IPS DF 6.9 (cell line): ENCODE data around the gene CMPK2.
"Not testable (repeated sequence)": the region's sequence is repeated elsewhere in the genome, so short reads cannot be mapped to it uniquely, and the experiment has no call there.

Experiments used
- DNase-seq: peaks from one replicate; pipeline ENCODE4 v3.0.0-alpha.2; 2013; ENCODE audit warnings: low read depth, low spot score
- H3K27ac ChIP-seq: one replicate; pipeline ENCODE4 v1.5.1; 2013; ENCODE audit warnings: low read length, control low read depth
- H3K27me3 ChIP-seq: 2 replicates; pipeline ENCODE4 v1.6.1; 2013; ENCODE audit warnings: mild to moderate bottlenecking, low read length; ENCODE audit not compliant: control insufficient read depth, insufficient read depth
- H3K36me3 ChIP-seq: 2 replicates; pipeline ENCODE4 v1.6.1; 2013; ENCODE audit warnings: low read length; ENCODE audit not compliant: control insufficient read depth, insufficient read depth
- H3K4me1 ChIP-seq: 2 replicates; pipeline ENCODE4 v1.6.1; 2013; ENCODE audit warnings: low read length; ENCODE audit not compliant: control insufficient read depth, insufficient read depth
- H3K4me3 ChIP-seq: 2 replicates; pipeline ENCODE4 v1.5.1; 2013; ENCODE audit warnings: mild to moderate bottlenecking, low read length
- H3K9me3 ChIP-seq: 2 replicates; pipeline ENCODE4 v1.6.1; 2013; ENCODE audit warnings: low read length, inconsistent platforms; ENCODE audit not compliant: control insufficient read depth, insufficient read depth
- WGBS: extraction: QIAGEN DNeasy Blood & Tissue Kit; methylation state at CpG from one replicate; pipeline ENCODE4 v1.1.7; 2013; ENCODE audit warnings: mixed read lengths, missing lambda C conversion rate; ENCODE audit not compliant: insufficient read length, insufficient coverage; 5-methylcytosine and 5-hydroxymethylcytosine counted together

Gene CMPK2

GRCh38 chr2:6864231-6864754 is 1.4 kb downstream of the CMPK2 start:
- Histone ChIP-seq H3K4me1 (peaks cover 1% of the 10 kb centered on the region; the same call in 1 of the 2 replicates), H3K27ac (no peak overlapping the region), H3K4me3 (no peak overlapping the region), H3K27me3 (peaks cover 15% of the 10 kb centered on the region), H3K36me3 (no peaks in the 10 kb centered on the region), H3K9me3 (no peaks in the 10 kb centered on the region)
- no CpG with 5 or more reads among the region's 8 CpGs for WGBS
- DNase-seq = no peak

GRCh38 chr2:6863792-6864191 is 1.9 kb downstream of the CMPK2 start:
- H3K4me3 ChIP-seq = no peak overlapping the region
- peaks cover 15% of the 10 kb centered on the region for H3K27me3 ChIP-seq
- DNase-seq = no peak
- peaks cover 1% of the 10 kb centered on the region; the same call in 1 of the 2 replicates for H3K4me1 ChIP-seq
- WGBS = no CpG with 5 or more reads among the region's 6 CpGs
- no peak overlapping the region for H3K27ac ChIP-seq
- H3K36me3 ChIP-seq = no peaks in the 10 kb centered on the region
- H3K9me3 ChIP-seq = no peaks in the 10 kb centered on the region

GRCh38 chr2:6860296-6860695 is 5.4 kb downstream of the CMPK2 start:
- DNase-seq = no peak
- H3K4me1 ChIP-seq = peaks cover 1% of the 10 kb centered on the region; the same call in 1 of the 2 replicates
- no CpG with 5 or more reads among the region's 3 CpGs for whole genome bisulfite sequencing
- H3K27ac ChIP-seq = no peak overlapping the region
- H3K36me3 ChIP-seq = no peaks in the 10 kb centered on the region
- no peaks in the 10 kb centered on the region; the same call in 1 of the 2 replicates for H3K9me3 ChIP-seq
- H3K4me3 ChIP-seq = no peak overlapping the region
- H3K27me3 ChIP-seq = peaks cover 10% of the 10 kb centered on the region

GRCh38 chr2:6858466-6859027 is 7.2 kb downstream of the CMPK2 start:
- not testable (repeated sequence) for DNase-seq, H3K27me3 ChIP-seq, H3K36me3 ChIP-seq, H3K9me3 ChIP-seq, H3K27ac ChIP-seq, H3K4me1 ChIP-seq, H3K4me3 ChIP-seq
- WGBS = no CpG with 5 or more reads among the region's 4 CpGs

DNA sequence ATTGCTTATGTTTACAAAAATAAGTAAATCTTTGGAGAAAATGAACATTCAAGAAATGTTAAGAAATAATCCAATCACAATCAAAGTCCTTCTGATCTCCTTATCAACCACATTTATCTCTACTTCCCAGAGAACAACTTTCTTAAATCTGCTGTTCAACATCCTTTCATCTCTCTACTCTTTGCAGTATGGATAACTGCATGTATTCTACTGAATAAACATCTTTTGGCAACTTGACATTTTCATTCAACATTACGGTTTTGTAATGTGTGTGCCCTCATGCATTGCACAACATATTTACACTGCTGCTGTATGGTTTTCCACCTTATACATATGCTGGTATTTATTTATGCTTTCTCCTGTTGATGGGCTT is 9.2 kb downstream of the CMPK2 start:
- Histone ChIP-seq H3K36me3 (no peaks in the 10 kb centered on the region), H3K4me3 (no peak overlapping the region), H3K27ac (no peak overlapping the region), H3K9me3 (no peaks in the 10 kb centered on the region; the same call in 1 of the 2 replicates), H3K27me3 (no peaks in the 10 kb centered on the region), H3K4me1 (no peaks in the 10 kb centered on the region)
- no peak for DNase-seq
- WGBS = no CpG with 5 or more reads among the region's 1 CpG

DNA sequence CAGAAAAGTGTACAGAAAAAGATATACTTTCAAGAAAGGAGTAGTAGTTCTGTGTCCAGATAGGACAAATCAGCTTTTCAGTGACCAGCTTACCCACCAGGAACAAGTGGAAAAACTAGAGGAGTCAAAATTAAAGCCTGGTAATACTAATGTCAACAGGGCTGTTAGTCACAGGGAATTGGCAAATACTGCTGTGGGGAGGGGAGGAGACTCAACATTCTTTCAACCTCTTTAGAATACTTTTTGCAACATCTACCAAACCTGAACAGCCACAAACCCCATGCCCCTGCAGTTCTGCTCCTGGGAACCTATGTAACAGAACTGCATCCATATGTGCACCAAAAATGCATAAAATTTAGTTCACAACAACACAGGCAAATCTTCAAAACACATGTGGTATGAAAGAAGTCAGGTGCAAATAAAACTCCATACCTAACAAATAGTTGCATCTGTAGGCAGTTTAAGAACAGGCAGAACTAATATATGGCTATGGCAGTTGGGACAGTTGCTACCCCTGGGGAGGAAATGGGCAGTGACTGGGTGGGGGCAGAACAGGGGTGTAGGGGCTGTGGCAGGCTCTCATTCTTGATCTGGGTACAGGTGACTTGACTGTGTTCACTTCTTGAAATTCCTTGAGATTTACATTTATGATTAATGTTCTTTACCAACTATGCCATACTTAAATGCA is 9.7 kb downstream of the CMPK2 start:
- Histone ChIP-seq H3K36me3 (no peaks in the 10 kb centered on the region), H3K27me3 (no peaks in the 10 kb centered on the region), H3K9me3 (no peaks in the 10 kb centered on the region; the same call in 1 of the 2 replicates), H3K27ac (no peak overlapping the region), H3K4me1 (no peaks in the 10 kb centered on the region), H3K4me3 (no peak overlapping the region)
- no peak for DNase-seq

DNA sequence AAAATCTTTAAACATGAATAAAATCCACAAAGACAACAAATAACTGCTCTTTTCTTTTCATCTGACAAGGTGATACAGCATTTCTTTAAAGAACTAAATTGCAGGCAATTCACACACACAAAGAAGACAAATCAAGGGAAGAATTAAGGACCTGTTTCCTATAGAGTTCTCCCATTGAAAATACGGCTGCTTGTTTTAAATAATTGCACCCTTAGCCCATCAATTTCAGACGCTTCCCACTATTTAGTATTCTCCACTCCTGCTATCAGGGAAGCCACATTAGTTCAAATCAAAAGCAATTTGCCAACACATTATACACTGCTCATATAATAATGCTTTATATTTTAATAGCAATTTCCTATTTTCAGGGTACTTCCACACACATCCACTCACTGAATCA is 11.3 kb downstream of the CMPK2 start:
- WGBS = no CpG with 5 or more reads among the region's 2 CpGs
- H3K36me3 ChIP-seq = no peaks in the 10 kb centered on the region
- no peak for DNase-seq
- no peak overlapping the region for H3K4me3 ChIP-seq
- no peaks in the 10 kb centered on the region; the same call in 1 of the 2 replicates for H3K9me3 ChIP-seq
- H3K4me1 ChIP-seq = no peaks in the 10 kb centered on the region
- H3K27ac ChIP-seq = no peak overlapping the region
- H3K27me3 ChIP-seq = no peaks in the 10 kb centered on the region

DNA sequence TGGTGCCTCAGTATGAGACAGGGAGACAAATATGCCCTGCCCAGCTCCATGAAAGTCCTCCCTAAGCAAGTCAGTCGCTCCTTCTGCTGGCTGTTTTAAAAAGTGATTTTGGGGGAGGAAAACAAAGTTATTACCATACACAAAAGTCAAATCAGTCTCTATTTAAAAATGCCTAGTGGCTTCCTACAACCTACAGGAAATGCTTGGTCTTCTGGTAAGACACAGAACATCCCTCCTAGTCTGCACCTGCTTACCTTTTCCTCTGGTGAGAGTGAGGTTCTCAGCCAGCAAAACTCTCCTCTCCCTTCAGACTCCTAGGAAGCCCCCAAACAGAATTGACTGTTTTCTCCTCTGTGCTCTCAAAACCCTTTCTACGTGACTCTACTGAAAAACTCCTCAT is 13.5 kb downstream of the CMPK2 start:
- WGBS = no CpG with 5 or more reads among the region's 2 CpGs

DNA sequence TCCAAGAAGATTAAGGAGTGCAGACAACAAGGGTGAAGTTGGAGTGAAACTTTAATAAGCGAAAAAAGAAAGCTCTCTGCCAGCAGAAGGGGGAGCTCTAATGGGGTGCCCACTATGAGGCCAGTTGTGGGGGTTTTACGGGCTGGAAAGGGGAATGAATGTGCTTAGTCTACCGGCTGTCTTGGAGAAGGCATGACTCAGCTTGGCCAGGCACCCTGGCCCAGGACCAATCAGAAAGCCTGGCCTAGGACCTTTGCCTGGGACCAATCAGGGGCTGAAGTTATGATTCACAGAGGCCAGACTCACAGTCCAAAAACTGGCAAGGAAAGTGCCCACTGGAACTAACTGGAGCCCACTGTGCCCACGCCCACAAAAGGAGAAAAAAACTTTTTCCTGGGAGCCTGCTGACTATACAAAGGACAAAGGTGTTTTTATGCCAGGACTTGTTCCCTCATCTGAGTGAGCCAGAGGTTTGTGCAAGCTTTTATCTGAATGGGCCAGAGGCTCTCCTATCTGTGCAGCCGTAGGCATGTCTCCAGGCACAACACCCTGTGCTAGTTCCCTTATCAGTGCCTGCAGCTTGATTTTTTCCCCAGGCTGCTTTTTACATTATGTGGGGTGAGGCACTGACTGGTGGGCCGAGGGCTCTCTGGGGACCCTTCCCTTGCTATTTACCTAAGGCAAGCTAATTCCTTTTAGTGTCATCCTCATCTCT is 18.6 kb downstream of the CMPK2 start:
- no CpG with 5 or more reads among the region's 6 CpGs for WGBS
- no peaks in the 10 kb centered on the region for H3K27me3 ChIP-seq
- no peaks in the 10 kb centered on the region for H3K36me3 ChIP-seq
- H3K4me1 ChIP-seq = no peaks in the 10 kb centered on the region
- no peak overlapping the region for H3K4me3 ChIP-seq
- peaks cover 6% of the 10 kb centered on the region for H3K9me3 ChIP-seq
- H3K27ac ChIP-seq = no peak overlapping the region
- no peak for DNase-seq

More for the DNA sequence above, 13.5 kb downstream of the CMPK2 start:
- H3K4me3 ChIP-seq = no peak overlapping the region
- no peaks in the 10 kb centered on the region for H3K9me3 ChIP-seq
- no peaks in the 10 kb centered on the region for H3K36me3 ChIP-seq
- no peaks in the 10 kb centered on the region for H3K27me3 ChIP-seq
- no peaks in the 10 kb centered on the region for H3K4me1 ChIP-seq
- DNase-seq = no peak
- H3K27ac ChIP-seq = no peak overlapping the region

DNA sequence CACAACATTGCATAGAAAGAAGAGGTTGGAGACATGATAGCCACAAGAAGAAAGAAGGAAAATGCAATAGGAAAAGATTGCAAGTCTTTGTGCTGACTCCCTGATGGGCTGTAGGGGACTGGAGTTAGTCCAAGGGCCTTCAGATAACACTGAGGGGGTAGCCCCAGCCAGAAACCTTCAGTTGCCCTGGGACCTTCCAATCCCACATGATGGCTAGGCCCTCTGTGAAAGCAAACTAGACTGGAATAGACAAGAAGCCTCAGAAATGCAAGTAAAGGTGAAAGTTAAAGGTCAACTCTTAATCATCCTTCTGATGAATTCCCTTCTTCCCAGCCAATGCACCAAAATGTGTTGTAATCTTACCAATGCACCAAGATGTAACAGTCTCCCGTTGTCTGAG is 19.2 kb downstream of the CMPK2 start:
- no peaks in the 10 kb centered on the region for H3K4me1 ChIP-seq
- no peak overlapping the region for H3K27ac ChIP-seq
- H3K4me3 ChIP-seq = no peak overlapping the region
- peaks cover 6% of the 10 kb centered on the region for H3K9me3 ChIP-seq
- no CpG with 5 or more reads among the region's 1 CpG for WGBS
- H3K36me3 ChIP-seq = no peaks in the 10 kb centered on the region
- DNase-seq = no peak
- H3K27me3 ChIP-seq = no peaks in the 10 kb centered on the region
